ENCODE results near the gene LMO1. TPM values are rescaled to one million over a fixed set of nuclear protein-coding genes. Genes with fewer than 3 reads are reported as not detected.

Gene LMO1
- total and polyA plus RNA-seq, 11 donors = 0.42 to 4.1 (median 2.1) TPM; not detected in 1

- H3K9me3 ChIP-seq = no peaks in the 10 kb centered on the region
- H3K36me3 ChIP-seq = no peaks in the 10 kb centered on the region
- 72 to 82% (median 78%) methylated on average over 3 to 5 of the region's 5 CpGs for WGBS, 4 donors
- ATAC-seq (no peak), DNase-seq (peak in 1 of 5 donors; percentile 30)
- peaks cover 0 to 29% (median 4%) of the 10 kb centered on the region in 12 donors for H3K4me1 ChIP-seq
- no peak overlapping the region for H3K4me3 ChIP-seq
- H3K27me3 ChIP-seq = no peaks in the 10 kb centered on the region
- no peak overlapping the region for H3K27ac ChIP-seq
- intact Hi-C loops (cut with DNase I) = loop anchor here in 1 of 10 donors (10.0 kb wide), 1 partner anchor 713 kb away; the partner anchor contains the start of gene ASCL3
- no peak for TF ChIP-seq POLR2A (IDR thresholded peaks at IDR 0.05)
- TF ChIP-seq, protein P1, sequence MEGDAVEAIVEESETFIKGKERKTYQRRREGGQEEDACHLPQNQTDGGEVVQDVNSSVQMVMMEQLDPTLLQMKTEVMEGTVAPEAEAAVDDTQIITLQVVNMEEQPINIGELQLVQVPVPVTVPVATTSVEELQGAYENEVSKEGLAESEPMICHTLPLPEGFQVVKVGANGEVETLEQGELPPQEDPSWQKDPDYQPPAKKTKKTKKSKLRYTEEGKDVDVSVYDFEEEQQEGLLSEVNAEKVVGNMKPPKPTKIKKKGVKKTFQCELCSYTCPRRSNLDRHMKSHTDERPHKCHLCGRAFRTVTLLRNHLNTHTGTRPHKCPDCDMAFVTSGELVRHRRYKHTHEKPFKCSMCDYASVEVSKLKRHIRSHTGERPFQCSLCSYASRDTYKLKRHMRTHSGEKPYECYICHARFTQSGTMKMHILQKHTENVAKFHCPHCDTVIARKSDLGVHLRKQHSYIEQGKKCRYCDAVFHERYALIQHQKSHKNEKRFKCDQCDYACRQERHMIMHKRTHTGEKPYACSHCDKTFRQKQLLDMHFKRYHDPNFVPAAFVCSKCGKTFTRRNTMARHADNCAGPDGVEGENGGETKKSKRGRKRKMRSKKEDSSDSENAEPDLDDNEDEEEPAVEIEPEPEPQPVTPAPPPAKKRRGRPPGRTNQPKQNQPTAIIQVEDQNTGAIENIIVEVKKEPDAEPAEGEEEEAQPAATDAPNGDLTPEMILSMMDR (IDR thresholded peaks at IDR 0.05) = no peak
Measured at GRCh38 chr11:8231979-8232378, 31.7 kb downstream of the LMO1 start.

DNA sequence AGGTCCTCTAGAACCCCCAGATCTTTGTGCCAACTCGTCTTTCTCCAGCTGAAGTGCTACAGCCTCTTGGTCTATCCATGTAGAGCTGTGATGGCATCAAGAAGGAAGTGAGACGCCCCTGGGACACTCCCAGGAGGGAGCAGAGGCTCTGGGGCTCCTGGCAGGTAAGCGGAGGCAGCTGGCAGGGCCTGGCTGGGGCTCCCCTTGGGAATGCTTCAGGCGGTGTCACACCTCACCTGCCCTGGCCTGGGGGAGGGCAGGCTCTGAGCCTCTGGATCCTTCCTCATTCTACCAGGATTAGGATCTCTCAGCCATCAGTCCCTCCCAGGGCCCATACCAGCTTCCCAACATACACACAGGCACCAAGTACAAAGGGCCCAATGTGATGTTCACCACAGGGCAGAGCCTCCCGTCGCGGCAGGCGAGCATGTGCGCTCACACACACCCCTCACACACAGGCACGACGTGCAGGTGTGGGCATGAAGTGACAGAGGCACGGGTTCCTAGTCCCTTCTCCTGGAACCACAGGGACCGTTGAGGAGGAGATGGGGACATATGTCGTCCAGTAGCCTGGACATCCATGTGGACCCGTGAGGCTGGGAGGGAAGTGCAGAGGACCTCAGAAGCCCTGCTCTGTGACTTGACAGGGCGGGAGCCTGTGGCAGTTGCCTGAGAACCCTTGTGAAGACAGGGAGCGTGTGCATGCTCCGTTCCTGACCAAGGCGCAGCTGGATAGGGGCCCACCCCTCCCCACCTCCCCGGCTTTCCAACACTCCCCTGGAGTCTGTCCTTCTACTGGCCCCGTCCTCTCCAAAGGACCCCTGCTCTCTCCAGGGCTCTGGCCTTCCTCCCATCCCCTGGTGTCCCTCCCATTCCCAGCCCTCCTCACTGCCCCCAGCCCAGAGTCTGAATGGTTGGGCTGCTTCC, 32.5 kb downstream of the LMO1 start:
- H3K36me3 ChIP-seq = no peaks in the 10 kb centered on the region
- peaks cover 0 to 29% (median 4%) of the 10 kb centered on the region in 12 donors for H3K4me1 ChIP-seq
- ATAC-seq = no peak
- intact Hi-C loops (cut with DNase I) = loop anchor here in 1 of 10 donors (10.0 kb wide), 1 partner anchor 714 kb away; the partner anchor contains the start of gene ASCL3
- 86 to 93% (median 87%) methylated on average over 20 to 21 of the region's 21 CpGs for WGBS, 4 donors
- no peak overlapping the region for H3K4me3 ChIP-seq
- no peaks in the 10 kb centered on the region for H3K9me3 ChIP-seq
- TF ChIP-seq, protein P1 (IDR thresholded peaks at IDR 0.05) = no peak
- TF ChIP-seq POLR2A (IDR thresholded peaks at IDR 0.05) = no peak
- H3K27ac ChIP-seq = no peak overlapping the region
- peak in 1 of 5 donors; percentile 51 for DNase-seq
- no peaks in the 10 kb centered on the region for H3K27me3 ChIP-seq

GRCh38 chr11:8230178-8230859, 33.4 kb downstream of the LMO1 start:
- Histone ChIP-seq H3K9me3 (no peaks in the 10 kb centered on the region), H3K36me3 (no peaks in the 10 kb centered on the region), H3K4me1 (peaks cover 0 to 29% (median 5%) of the 10 kb centered on the region in 12 donors), H3K4me3 (no peak overlapping the region), H3K27me3 (no peaks in the 10 kb centered on the region), H3K27ac (no peak overlapping the region)
- peak in 1 of 5 donors; percentile 55 for DNase-seq
- intact Hi-C loops (cut with DNase I) = loop anchor here in 1 of 10 donors (10.0 kb wide), 1 partner anchor 714 kb away; the partner anchor contains the start of gene ASCL3
- no peak for ATAC-seq
- TF ChIP-seq, protein P1 (IDR thresholded peaks at IDR 0.05) = peak in 1 of 12 donors; percentile 13
- no peak for TF ChIP-seq POLR2A (IDR thresholded peaks at IDR 0.05)
- WGBS, 4 donors = 94 to 97% (median 95%) methylated on average over 17 to 22 of the region's 22 CpGs

All from heart left ventricle (tissue), 16 donors.